ENCODE results near the gene IFT122.
A peak's percentile ranks its signal among the peaks of the same experiment; 100 is the strongest.
"Not testable (repeated sequence)": the region's sequence is repeated elsewhere in the genome, so short reads cannot be mapped to it uniquely, and the experiment has no call there.

The IFT122 gene

DNA sequence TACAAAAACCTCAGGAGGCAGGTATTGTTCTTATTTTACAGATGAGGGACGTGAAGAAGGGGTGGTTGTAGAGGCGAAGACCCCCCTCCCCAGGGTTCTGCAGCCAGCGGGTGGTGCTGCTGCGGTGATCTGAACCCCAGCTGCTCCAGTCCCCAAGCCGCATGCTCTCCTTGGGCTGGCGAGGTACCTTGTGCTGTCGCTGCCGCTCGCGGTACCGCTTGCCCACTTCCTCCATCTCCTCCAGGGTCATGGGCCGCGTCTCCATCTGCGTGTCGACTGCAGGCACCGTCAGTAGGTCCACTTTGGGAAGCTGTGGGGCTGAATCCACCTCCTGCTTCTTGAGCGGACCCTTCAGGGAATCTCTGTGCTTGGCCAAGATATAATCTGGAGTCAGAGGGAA lies 29.1 kb upstream of the IFT122 start:
- no peak for DNase-seq (ENCODE audit: low read depth)

DNA sequence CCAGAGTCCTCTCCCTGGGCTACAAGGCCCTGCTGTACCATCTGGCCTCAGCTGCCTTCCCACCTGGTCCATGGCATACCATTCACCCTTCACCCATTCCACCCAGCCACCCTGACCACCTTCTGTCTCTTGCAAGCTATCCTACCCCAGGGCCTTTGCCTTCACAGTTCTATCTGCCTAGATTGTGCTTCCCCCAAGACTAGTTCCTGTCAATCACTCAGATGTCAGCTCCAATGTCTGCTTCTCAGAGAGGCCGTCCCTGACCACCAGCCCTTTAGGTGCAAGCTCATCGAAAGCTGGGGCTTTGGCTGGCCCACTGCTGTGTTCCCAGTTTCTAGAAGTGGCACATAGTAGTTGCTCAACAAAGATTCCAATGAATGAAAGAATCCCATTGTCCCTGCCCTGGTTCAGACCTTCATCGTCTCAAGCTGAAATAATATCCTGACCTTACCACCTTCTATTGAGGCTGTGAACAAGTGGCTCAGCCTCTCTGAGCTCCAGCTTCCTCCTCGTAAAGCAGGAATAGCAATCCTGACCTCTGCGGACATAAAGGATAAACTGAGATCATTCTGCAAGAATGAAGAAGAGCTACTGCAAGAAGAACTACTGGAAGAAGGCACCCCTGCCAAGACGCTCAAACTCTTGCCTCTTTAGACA lies 27.4 kb upstream of the IFT122 start:
- H3K4me3 ChIP-seq (ENCODE audit: low read depth, low read length), result no peak overlapping the region
- TF ChIP-seq, protein P1, sequence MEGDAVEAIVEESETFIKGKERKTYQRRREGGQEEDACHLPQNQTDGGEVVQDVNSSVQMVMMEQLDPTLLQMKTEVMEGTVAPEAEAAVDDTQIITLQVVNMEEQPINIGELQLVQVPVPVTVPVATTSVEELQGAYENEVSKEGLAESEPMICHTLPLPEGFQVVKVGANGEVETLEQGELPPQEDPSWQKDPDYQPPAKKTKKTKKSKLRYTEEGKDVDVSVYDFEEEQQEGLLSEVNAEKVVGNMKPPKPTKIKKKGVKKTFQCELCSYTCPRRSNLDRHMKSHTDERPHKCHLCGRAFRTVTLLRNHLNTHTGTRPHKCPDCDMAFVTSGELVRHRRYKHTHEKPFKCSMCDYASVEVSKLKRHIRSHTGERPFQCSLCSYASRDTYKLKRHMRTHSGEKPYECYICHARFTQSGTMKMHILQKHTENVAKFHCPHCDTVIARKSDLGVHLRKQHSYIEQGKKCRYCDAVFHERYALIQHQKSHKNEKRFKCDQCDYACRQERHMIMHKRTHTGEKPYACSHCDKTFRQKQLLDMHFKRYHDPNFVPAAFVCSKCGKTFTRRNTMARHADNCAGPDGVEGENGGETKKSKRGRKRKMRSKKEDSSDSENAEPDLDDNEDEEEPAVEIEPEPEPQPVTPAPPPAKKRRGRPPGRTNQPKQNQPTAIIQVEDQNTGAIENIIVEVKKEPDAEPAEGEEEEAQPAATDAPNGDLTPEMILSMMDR (IDR thresholded peaks at IDR 0.05; ENCODE audit: insufficient read depth, low read depth, low read length, missing control alignments), result no peak
- no peak for DNase-seq (ENCODE audit: low read depth)

More for the DNA sequence above, 29.1 kb upstream of the IFT122 start:
- H3K4me3 ChIP-seq (ENCODE audit: low read depth, low read length), result no peak overlapping the region
- TF ChIP-seq, protein P1 (IDR thresholded peaks at IDR 0.05; ENCODE audit: insufficient read depth, low read depth, low read length, missing control alignments), result no peak

DNA sequence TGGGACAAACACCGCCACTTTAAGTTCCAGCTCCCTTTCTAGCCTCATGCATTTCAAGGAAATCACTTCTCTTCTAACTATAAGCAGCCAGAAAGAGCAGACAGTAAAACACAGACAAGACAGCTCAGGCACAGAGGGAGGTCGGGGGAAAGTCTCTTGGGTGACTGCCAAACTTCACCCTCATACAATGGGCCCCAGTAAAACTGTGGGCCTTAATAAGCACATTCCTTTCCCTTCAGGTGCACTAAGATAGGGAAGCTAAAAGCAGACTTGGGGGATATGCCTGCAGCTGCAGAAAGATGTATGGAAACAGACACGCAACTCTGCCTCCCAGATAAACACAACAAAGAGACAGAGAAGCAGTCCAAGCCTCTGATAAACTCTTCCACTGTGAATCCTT lies 26.8 kb upstream of the IFT122 start:
- not testable (repeated sequence) for DNase-seq (ENCODE audit: low read depth); H3K4me3 ChIP-seq (ENCODE audit: low read depth, low read length)

DNA sequence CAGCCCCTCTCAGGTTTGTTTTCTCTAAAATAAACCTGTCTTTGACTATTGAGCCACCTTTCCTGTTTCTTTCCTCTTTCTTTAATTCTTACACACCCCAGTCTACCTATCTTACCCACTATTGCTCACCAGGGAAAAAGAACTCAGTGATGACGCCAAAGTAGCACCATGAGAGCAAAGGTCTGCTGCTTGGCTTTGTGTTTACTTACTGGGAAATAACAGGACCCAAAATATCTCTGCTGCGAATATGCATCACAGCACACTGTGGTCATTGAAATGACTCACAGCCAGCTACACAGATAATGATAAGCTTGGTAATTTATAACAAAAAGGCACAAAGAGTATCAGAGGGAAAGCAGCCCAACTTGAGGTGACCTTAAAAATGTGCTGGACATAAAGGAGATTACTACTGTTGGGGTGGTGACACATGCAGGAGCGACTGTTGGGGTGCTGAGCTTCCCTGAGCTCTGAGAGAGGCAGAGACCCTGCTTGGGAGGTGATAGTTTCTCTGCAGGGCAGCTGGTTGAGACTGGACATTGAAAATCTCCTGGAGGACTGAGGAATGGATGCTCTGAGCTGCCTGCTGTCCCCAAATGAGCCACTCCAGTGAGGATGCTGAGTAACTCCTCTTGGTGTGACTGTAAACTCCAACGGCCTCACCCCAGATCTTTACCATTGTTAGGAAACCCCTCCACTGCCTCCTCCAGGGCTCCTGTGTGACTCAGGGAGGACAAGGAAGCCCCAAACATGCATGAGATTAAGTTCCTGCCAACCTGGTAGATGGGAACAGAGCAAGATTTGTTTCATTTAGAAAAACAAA lies 26.1 kb upstream of the IFT122 start:
- TF ChIP-seq, protein P1 (IDR thresholded peaks at IDR 0.05; ENCODE audit: insufficient read depth, low read depth, low read length, missing control alignments), result no peak
- DNase-seq (ENCODE audit: low read depth), result peak; percentile 46
- H3K4me3 ChIP-seq (ENCODE audit: low read depth, low read length), result no peak overlapping the region

DNA sequence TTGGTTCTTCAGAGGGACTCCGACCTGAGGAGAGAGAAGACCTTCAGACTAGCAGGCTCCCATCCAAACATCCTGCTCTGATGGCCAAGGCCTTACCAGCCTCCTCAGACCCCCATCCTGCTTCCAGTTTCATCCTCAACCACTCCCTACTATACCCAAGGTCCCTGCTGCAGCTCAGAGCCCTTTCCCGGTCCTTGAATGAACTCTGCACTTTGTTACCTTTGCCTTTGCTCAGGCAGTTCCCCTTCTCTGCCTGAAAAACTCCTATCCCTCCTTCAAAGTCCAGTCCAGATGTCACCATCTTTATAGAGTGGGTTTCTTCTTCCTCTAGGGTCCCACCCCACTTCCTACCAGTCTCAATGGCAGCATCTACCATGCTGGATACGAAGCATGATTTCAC lies 24.6 kb upstream of the IFT122 start:
- H3K4me3 ChIP-seq (ENCODE audit: low read depth, low read length), result no peak overlapping the region
- TF ChIP-seq, protein P1 (IDR thresholded peaks at IDR 0.05; ENCODE audit: insufficient read depth, low read depth, low read length, missing control alignments), result no peak
- no peak for DNase-seq (ENCODE audit: low read depth)

DNA sequence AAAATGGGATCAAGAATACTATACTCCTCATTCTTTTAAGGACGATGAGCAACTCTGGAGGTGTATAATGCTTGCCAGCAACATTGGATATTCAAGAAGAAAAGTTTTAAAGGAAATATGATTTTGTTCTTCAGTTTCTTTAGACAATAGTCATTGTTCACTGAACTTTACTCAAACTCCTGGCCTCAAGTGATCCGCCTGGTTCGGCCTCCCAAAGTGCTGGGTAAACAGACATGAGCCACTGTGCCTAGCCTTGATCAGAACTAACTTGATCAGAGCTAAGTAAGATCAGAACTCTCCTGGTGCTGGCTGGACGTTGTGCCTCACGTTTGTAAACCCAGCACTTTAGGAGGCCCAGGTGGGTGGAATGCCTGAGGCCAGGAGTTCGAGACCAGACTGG lies 24.2 kb upstream of the IFT122 start:
- DNase-seq (ENCODE audit: low read depth), result no peak
- TF ChIP-seq, protein P1 (IDR thresholded peaks at IDR 0.05; ENCODE audit: insufficient read depth, low read depth, low read length, missing control alignments), result no peak

DNA sequence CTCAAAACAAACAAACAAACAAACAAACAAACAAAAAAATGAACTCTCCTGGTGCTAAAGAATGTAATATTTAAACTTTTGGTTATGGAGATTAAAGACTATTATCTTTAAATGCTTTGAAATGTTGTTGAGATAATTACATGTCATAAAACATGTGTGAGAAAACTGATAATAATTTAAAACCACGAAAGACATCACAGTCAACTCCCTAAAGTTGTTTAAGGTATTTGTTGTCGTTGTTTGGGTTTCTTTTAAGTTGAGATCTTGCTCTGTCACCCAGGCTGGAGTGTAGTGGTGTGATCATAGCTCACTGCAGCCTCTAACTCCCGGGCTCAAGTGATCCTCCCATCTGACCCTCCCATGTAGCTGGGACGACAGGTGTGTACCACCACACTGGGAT lies 23.6 kb upstream of the IFT122 start:
- TF ChIP-seq, protein P1 (IDR thresholded peaks at IDR 0.05; ENCODE audit: insufficient read depth, low read depth, low read length, missing control alignments), result no peak
- no peak for DNase-seq (ENCODE audit: low read depth)
- H3K4me3 ChIP-seq (ENCODE audit: low read depth, low read length), result no peak overlapping the region

More for the DNA sequence above, 24.2 kb upstream of the IFT122 start:
- no peak overlapping the region for H3K4me3 ChIP-seq (ENCODE audit: low read depth, low read length)
